Epithelial cell of prostate (primary cell): ENCODE measurements around the gene TTC7B.

Experiments used
- DNase-seq: peaks from one replicate; pipeline ENCODE4 v3.0.0-alpha.2; 2011; ENCODE audit warnings: low read depth, low spot score
- H3K27ac ChIP-seq: fragments of 450-650 bp; 2 replicates; pipeline ENCODE4 v1.5.1; 2017; ENCODE audit warnings: mild to moderate bottlenecking

The TTC7B gene

GRCh38 chr14:90511252-90511651 lies 305.0 kb downstream of the TTC7B start:
- DNase-seq, result no peak
- no peak overlapping the region for H3K27ac ChIP-seq

GRCh38 chr14:90510159-90510558 lies 306.1 kb downstream of the TTC7B start:
- H3K27ac ChIP-seq, result peak overlapping the region; percentile 22
- no peak for DNase-seq

GRCh38 chr14:90509403-90509802 lies 306.8 kb downstream of the TTC7B start:
- peak overlapping the region; percentile 22 for H3K27ac ChIP-seq
- DNase-seq, result no peak

GRCh38 chr14:90508536-90509254 lies 307.5 kb downstream of the TTC7B start:
- no peak for DNase-seq
- peak overlapping the region; percentile 22 for H3K27ac ChIP-seq

- DNase-seq, result no peak
- no peak overlapping the region for H3K27ac ChIP-seq
Measured at GRCh38 chr14:90508036-90508435, 308.2 kb downstream of the TTC7B start.

GRCh38 chr14:90507428-90507827 lies 308.8 kb downstream of the TTC7B start:
- DNase-seq, result no peak

GRCh38 chr14:90506748-90507147 lies 309.5 kb downstream of the TTC7B start:
- no peak overlapping the region for H3K27ac ChIP-seq
- DNase-seq, result no peak

More at GRCh38 chr14:90507428-90507827, 308.8 kb downstream of the TTC7B start:
- H3K27ac ChIP-seq, result no peak overlapping the region

GRCh38 chr14:90505531-90505930 lies 310.7 kb downstream of the TTC7B start:
- no peak overlapping the region for H3K27ac ChIP-seq
- DNase-seq, result no peak

- H3K27ac ChIP-seq, result no peak overlapping the region
- no peak for DNase-seq
Measured at GRCh38 chr14:90504643-90505042, 311.6 kb downstream of the TTC7B start.

GRCh38 chr14:90503582-90503981 lies 312.6 kb downstream of the TTC7B start:
- H3K27ac ChIP-seq, result no peak overlapping the region
- DNase-seq, result no peak

GRCh38 chr14:90502760-90503159 lies 313.5 kb downstream of the TTC7B start:
- H3K27ac ChIP-seq, result no peak overlapping the region
- no peak for DNase-seq

GRCh38 chr14:90500665-90501370 lies 315.4 kb downstream of the TTC7B start:
- no peak for DNase-seq

GRCh38 chr14:90499908-90500664 lies 316.1 kb downstream of the TTC7B start:
- no peak for DNase-seq
- no peak overlapping the region for H3K27ac ChIP-seq

More at GRCh38 chr14:90500665-90501370, 315.4 kb downstream of the TTC7B start:
- no peak overlapping the region for H3K27ac ChIP-seq

- DNase-seq, result no peak
- no peak overlapping the region for H3K27ac ChIP-seq
Measured at GRCh38 chr14:90499121-90499520, 317.1 kb downstream of the TTC7B start.

- no peak overlapping the region for H3K27ac ChIP-seq
- no peak for DNase-seq
Measured at GRCh38 chr14:90498198-90498597, 318.0 kb downstream of the TTC7B start.

GRCh38 chr14:90496379-90496778 lies 319.9 kb downstream of the TTC7B start:
- no peak for DNase-seq
- no peak overlapping the region for H3K27ac ChIP-seq

- DNase-seq, result no peak
- no peak overlapping the region for H3K27ac ChIP-seq
Measured at GRCh38 chr14:90495357-90496276, 320.6 kb downstream of the TTC7B start.

GRCh38 chr14:90491911-90492531 lies 324.2 kb downstream of the TTC7B start:
- no peak overlapping the region for H3K27ac ChIP-seq
- no peak for DNase-seq

- no peak overlapping the region for H3K27ac ChIP-seq
- no peak for DNase-seq
Measured at GRCh38 chr14:90491221-90491885, 324.9 kb downstream of the TTC7B start.
